MCF 10A (cell line): ENCODE data around the gene CAMTA1. TPM values are rescaled to one million over a fixed set of nuclear protein-coding genes. Genes with fewer than 3 reads are reported as not detected.

ENCODE experiments used
- BruUV-seq: library from RNA; stranded (reverse); fragments of 400-500 nt; replicated peaks from 2 replicates; lab custom pipeline; 2021; lab: Mats Ljungman, UMichigan
- CTCF ChIA-PET: fragments of 300-600 bp; sonication (Branson Sonifier 250); formaldehyde crosslinking; extraction: SDS; loops from one replicate; lab custom pipeline; 2021; ENCODE audit warnings: antibody characterized with exemption, inconsistent platforms; lab: Yijun Ruan, JAX
- POLR2A ChIA-PET: fragments of 300-600, 350-650 bp; sonication (Branson Sonifier 250); formaldehyde crosslinking; extraction: SDS; loops from one replicate; lab custom pipeline; 2020; ENCODE audit warnings: antibody characterized with exemption, inconsistent platforms; lab: Yijun Ruan, JAX
- DNase-seq: peaks from one replicate; pipeline ENCODE4 v3.0.0-alpha.2; 2018; ENCODE audit not compliant: unreplicated experiment
- H3K27ac Mint-ChIP-seq: one replicate; pipeline ENCODE4 v1.8.0; 2022; ENCODE audit warnings: mild to moderate bottlenecking, low read depth, mixed read lengths; ENCODE audit not compliant: unreplicated experiment
- H3K27me3 Mint-ChIP-seq: one replicate; pipeline ENCODE4 v1.8.0; 2022; ENCODE audit warnings: mixed read lengths; ENCODE audit not compliant: insufficient read depth, unreplicated experiment
- H3K36me3 Mint-ChIP-seq: one replicate; pipeline ENCODE4 v1.8.0; 2022; ENCODE audit warnings: mild to moderate bottlenecking, moderate library complexity, mixed read lengths; ENCODE audit not compliant: insufficient read depth, unreplicated experiment
- H3K4me1 Mint-ChIP-seq: one replicate; pipeline ENCODE4 v1.8.0; 2022; ENCODE audit warnings: mixed read lengths; ENCODE audit not compliant: insufficient read depth, unreplicated experiment
- H3K4me3 Mint-ChIP-seq: one replicate; pipeline ENCODE4 v1.8.0; 2022; ENCODE audit warnings: mild to moderate bottlenecking, moderate library complexity, mixed read lengths; ENCODE audit not compliant: unreplicated experiment
- H3K9me3 Mint-ChIP-seq: one replicate; pipeline ENCODE4 v1.8.0; 2022; ENCODE audit warnings: mixed read lengths; ENCODE audit not compliant: unreplicated experiment
- CTCF ChIP-seq: fragments of 200-600 bp; IDR thresholded peaks from one replicate; pipeline ENCODE4 v1.8.0; 2022; ENCODE audit warnings: antibody characterized with exemption, mild to moderate bottlenecking; ENCODE audit not compliant: unreplicated experiment
- intact Hi-C: fragments of 100-400 bp; cut with micrococcal nuclease; formaldehyde crosslinking; loops from 2 replicates; pipeline ENCODE4 v1.14.1; 2022
- total RNA-seq: library from RNA; stranded (reverse); gene quantifications from 2 replicates; pipeline ENCODE4 v1.2.3, GENCODE V29; 2022

Gene CAMTA1
- total RNA-seq, 1 experiment from 2014 or later: 74.1 TPM

GRCh38 chr1:7710859-7711258, 925.6 kb downstream of the CAMTA1 start:
- Mint-ChIP-seq H3K9me3 (no peaks in the 10 kb centered on the region), H3K4me1 (no peaks in the 10 kb centered on the region), H3K4me3 (no peak overlapping the region), H3K27me3 (peaks cover 40% of the 10 kb centered on the region), H3K36me3 (no peaks in the 10 kb centered on the region), H3K27ac (no peak overlapping the region)
- POLR2A ChIA-PET: interaction anchor here (0.6 kb wide), 1 partner anchor 28 kb away, joined by 3 read pairs; no protein-coding TSS in a partner anchor
- intact Hi-C loops: no loop called here
- DNase-seq: no peak
- BruUV-seq: no TSS peak
- CTCF ChIA-PET: interaction anchor here (2.8 to 3.1 kb wide), 2 partner anchors 42 kb away, joined by 18 to 19 read pairs; no protein-coding TSS in a partner anchor
- TF ChIP-seq CTCF: no peak

DNA sequence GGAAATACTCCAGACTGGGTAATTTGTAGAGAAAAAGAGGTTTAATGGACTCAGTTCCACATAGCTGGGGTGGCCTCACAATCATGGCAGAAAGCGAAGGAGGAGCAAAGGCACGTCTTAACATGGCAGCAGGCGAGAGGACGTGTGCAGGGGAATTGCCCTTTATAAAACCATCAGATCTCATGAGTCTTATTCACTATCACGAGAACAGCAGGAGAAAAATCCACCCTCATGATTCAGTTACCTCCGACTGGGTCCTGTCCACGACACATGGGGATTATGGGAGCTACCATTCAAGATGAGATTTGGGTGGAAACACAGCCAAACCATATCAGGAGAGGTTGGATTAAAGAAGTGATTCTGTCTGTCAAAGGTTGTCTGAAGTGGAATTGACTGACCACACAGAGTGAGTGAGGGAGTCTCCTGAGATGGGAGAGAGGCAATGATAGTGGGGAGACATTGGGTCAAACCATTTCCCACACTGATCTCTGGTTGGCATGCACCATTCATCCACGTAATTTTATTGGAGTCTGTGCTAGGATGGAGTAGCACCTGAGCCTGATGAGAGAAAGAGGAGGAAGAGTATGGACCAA, 927.6 kb downstream of the CAMTA1 start:
- intact Hi-C loops: no loop called here
- Mint-ChIP-seq H3K36me3 (no peaks in the 10 kb centered on the region), H3K27ac (no peak overlapping the region), H3K4me1 (no peaks in the 10 kb centered on the region), H3K4me3 (no peak overlapping the region), H3K27me3 (peaks cover 42% of the 10 kb centered on the region), H3K9me3 (no peaks in the 10 kb centered on the region)
- no TSS peak for BruUV-seq
- ChIA-PET CTCF (no interaction called here), POLR2A (no interaction called here)
- DNase-seq: no peak
- no peak for TF ChIP-seq CTCF

- no peak for DNase-seq
- H3K27me3 Mint-ChIP-seq: peaks cover 65% of the 10 kb centered on the region
- H3K27ac Mint-ChIP-seq: no peak overlapping the region
- BruUV-seq: no TSS peak
- intact Hi-C loops: no loop called here
- no peaks in the 10 kb centered on the region for H3K4me1 Mint-ChIP-seq
- no peak for TF ChIP-seq CTCF
- H3K9me3 Mint-ChIP-seq: no peaks in the 10 kb centered on the region
- ChIA-PET CTCF (interaction anchor here (0.6 to 3.9 kb wide), 3 partner anchors 36 to 116 kb away, joined by 5 to 20 read pairs (median 7); no protein-coding TSS in a partner anchor), POLR2A (no interaction called here)
- H3K4me3 Mint-ChIP-seq: no peak overlapping the region
- H3K36me3 Mint-ChIP-seq: no peaks in the 10 kb centered on the region
Measured at GRCh38 chr1:7716506-7716905, 931.3 kb downstream of the CAMTA1 start.

DNA sequence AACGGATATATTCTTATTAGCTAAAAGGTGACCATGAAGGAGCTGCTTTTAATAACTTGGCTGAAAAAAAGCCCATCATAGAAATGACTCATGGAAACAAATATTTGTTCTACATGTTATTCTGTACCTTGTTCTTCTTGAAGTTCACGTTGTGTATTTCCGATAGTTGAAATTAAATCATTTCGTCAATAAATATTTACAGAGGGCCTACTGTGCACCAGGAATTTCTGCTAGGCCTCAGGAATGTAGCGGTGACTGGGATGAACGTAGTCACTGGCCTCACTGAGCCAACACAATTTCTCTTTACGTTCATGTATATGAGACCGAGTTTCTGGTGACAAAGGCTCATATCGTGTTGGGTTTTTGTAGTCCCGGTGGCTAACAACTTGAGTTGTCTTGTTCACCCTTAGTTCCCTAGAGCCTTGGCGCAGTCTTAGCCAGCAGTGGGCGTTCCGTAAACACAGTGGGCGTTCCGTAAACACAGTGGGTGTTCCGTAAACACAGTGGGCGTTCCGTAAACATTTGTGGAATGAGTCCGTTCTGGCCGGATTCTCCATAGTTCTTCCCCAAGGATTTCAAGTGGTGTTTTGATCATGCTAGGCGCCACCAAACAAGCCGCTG, 932.6 kb downstream of the CAMTA1 start:
- Mint-ChIP-seq H3K27ac (no peak overlapping the region), H3K27me3 (peaks cover 57% of the 10 kb centered on the region), H3K36me3 (no peaks in the 10 kb centered on the region), H3K4me1 (no peaks in the 10 kb centered on the region), H3K9me3 (no peaks in the 10 kb centered on the region), H3K4me3 (no peak overlapping the region)
- BruUV-seq: no TSS peak
- no peak for DNase-seq
- no peak for TF ChIP-seq CTCF
- ChIA-PET POLR2A (no interaction called here), CTCF (interaction anchor here (1.4 to 3.9 kb wide), 2 partner anchors 35 to 49 kb away, joined by 5 to 20 read pairs; no protein-coding TSS in a partner anchor)
- intact Hi-C loops: no loop called here
